ENCODE results near the gene LCNL1. TPM values are rescaled to one million over a fixed set of nuclear protein-coding genes. Genes with fewer than 3 reads are reported as not detected.

Gene LCNL1
- total and polyA plus RNA-seq, 12 donors: 0.06 to 10.5 (median 0.78) TPM; not detected in 2

DNA sequence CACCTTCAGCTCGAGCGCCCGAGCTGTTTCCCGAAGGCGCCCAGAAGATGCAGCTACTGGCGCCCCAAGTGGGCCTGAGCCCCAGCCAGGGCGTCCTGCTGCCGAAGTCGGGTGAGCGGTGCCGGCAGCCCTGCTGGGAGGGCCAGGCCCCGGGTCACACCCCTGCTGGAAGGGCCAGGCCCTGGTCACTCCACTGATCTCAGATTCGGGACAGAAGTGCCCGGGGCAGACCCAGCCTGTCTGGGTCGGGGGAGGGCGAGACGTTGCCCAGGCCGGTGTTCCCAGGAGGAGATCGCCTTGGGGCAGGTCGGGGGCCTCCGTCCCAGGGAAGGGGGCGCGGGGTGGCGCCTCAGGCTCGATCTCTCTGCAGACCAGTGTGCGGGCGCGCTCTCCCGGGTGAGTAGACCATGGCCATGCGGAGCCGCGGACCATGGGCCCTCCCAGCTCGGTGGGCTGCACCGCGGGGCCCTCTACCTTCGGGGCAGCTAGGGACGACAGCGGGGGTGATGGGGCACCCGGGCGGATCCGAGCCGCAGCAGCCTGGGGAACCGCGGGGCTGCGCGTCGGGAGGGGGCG, 2.3 kb downstream of the LCNL1 start:
- H3K4me3 ChIP-seq: no peak overlapping the region
- 18 to 39% (median 22%) methylated on average over 10 to 48 of the region's 48 CpGs; no CpG with 5 or more reads in 1 of the 4 donors for WGBS, 4 donors
- no peaks in the 10 kb centered on the region for H3K4me1 ChIP-seq (replicated peaks in 1 of 2)
- H3K36me3 ChIP-seq (replicated peaks in 1 of 2): no peaks in the 10 kb centered on the region
- no peak for DNase-seq
- no peak overlapping the region for H3K27ac ChIP-seq
- intact Hi-C loops (cut with DNase I): no loop called here
- H3K27me3 ChIP-seq: peaks cover 19% of the 10 kb centered on the region
- no peak for TF ChIP-seq POLR2A (IDR thresholded peaks at IDR 0.05)
- TF ChIP-seq, protein P1, sequence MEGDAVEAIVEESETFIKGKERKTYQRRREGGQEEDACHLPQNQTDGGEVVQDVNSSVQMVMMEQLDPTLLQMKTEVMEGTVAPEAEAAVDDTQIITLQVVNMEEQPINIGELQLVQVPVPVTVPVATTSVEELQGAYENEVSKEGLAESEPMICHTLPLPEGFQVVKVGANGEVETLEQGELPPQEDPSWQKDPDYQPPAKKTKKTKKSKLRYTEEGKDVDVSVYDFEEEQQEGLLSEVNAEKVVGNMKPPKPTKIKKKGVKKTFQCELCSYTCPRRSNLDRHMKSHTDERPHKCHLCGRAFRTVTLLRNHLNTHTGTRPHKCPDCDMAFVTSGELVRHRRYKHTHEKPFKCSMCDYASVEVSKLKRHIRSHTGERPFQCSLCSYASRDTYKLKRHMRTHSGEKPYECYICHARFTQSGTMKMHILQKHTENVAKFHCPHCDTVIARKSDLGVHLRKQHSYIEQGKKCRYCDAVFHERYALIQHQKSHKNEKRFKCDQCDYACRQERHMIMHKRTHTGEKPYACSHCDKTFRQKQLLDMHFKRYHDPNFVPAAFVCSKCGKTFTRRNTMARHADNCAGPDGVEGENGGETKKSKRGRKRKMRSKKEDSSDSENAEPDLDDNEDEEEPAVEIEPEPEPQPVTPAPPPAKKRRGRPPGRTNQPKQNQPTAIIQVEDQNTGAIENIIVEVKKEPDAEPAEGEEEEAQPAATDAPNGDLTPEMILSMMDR (IDR thresholded peaks at IDR 0.05): no peak
- H3K9me3 ChIP-seq (replicated peaks in 1 of 3): no peaks in the 10 kb centered on the region

DNA sequence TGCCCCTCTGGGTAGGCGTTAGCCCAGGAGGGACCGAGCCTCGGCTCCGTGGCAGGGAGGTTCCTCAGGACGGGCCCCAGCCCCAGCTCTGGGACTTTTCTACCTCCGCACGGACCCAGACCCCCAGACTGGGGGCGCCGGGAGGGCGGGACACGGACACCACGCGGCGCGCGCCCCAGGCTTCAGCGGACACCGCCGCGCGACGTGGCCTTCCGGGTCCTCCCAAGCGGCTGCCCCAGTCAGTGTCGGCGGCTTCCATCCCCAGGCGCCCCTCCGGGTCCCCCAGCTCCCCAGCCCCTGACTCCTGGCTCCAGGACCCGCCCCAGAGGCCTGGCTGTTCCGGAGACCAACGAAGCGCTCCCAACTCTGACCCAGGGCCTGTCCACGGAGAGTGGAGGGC, 3.1 kb downstream of the LCNL1 start:
- Histone ChIP-seq H3K36me3 (replicated peaks in 1 of 2) (no peaks in the 10 kb centered on the region), H3K27ac (no peak overlapping the region), H3K9me3 (replicated peaks in 1 of 3) (no peaks in the 10 kb centered on the region), H3K4me3 (no peak overlapping the region), H3K4me1 (replicated peaks in 1 of 2) (no peaks in the 10 kb centered on the region), H3K27me3 (peaks cover 19% of the 10 kb centered on the region)
- intact Hi-C loops (cut with DNase I): no loop called here
- WGBS, 4 donors: 32 to 42% (median 35%) methylated on average over 6 to 33 of the region's 33 CpGs
- TF ChIP-seq, protein P1 (IDR thresholded peaks at IDR 0.05): no peak
- no peak for TF ChIP-seq POLR2A (IDR thresholded peaks at IDR 0.05)
- DNase-seq: no peak

DNA sequence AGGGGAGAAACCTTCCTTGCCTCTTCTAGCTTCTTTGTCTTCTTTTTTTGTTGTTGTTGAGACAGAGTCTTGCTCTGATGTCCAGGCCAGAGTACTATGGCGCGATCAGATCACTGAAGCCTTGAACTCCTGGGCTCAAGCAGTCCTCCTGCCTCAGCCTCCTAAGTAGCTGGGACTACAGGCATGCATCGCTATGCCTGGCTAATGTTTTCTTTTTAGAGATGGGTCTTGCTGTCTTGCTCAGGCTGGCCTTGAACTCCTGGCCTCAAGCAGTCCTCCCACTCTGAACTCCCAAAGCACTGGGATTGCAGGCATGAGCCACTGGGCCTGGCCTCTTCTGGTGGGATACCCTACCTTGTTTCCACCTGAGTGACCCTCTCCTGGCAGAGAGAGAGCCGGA, 6.1 kb downstream of the LCNL1 start:
- intact Hi-C loops (cut with DNase I): no loop called here
- Histone ChIP-seq H3K27ac (no peak overlapping the region), H3K4me3 (no peak overlapping the region), H3K9me3 (replicated peaks in 1 of 3) (no peaks in the 10 kb centered on the region), H3K4me1 (replicated peaks in 1 of 2) (peaks cover 7 to 15% of the 10 kb centered on the region in 2 donors), H3K27me3 (peaks cover 19% of the 10 kb centered on the region), H3K36me3 (replicated peaks in 1 of 2) (no peaks in the 10 kb centered on the region)
- WGBS, 4 donors: 90 to 99% (median 93%) methylated on average over 4 of the region's 4 CpGs
- no peak for DNase-seq
- TF ChIP-seq POLR2A (IDR thresholded peaks at IDR 0.05): no peak
- TF ChIP-seq, protein P1 (IDR thresholded peaks at IDR 0.05): no peak

DNA sequence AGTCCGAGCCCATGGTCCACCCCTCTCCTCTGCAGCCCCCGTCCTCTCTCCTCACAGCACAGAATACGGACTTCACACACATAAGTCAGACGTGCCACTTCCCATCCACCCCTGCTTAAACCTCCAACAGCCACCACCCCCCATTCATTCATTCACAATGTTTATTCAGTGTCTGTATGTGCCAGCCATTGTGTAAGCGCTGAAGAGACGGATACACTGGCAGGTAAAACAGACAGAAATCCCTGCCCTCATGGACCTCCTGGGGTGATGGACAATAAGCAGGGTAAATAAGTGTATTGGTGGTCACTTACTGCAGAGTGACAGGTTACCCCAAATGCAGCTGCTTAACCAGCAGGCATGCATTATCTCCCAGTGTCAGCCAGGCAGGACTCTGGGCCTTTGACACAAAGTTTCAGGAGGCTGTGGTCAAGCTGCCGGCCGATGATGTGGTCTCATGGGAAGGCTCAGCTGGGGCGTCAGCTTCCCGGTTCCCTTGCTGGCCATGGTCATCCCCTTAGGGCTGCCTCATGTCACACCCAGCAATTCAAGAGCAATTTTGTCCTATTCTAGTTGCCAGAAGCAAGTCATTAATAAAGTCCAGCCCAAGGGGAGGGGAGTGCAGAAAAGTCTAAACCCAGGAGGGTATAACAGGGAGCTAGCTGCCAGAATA, 7.6 kb downstream of the LCNL1 start:
- TF ChIP-seq, protein P1 (IDR thresholded peaks at IDR 0.05): no peak
- no peak for TF ChIP-seq POLR2A (IDR thresholded peaks at IDR 0.05)
- H3K9me3 ChIP-seq (replicated peaks in 1 of 3): no peaks in the 10 kb centered on the region
- WGBS, 4 donors: 80 to 90% (median 87%) methylated on average over 10 of the region's 10 CpGs
- H3K27me3 ChIP-seq: peaks cover 8% of the 10 kb centered on the region
- peaks cover 7 to 16% of the 10 kb centered on the region in 2 donors for H3K4me1 ChIP-seq (replicated peaks in 1 of 2)
- no peaks in the 10 kb centered on the region for H3K36me3 ChIP-seq (replicated peaks in 1 of 2)
- intact Hi-C loops (cut with DNase I): no loop called here
- H3K27ac ChIP-seq: no peak overlapping the region
- no peak overlapping the region for H3K4me3 ChIP-seq
- DNase-seq: no peak
